HepG2 (cell line): ENCODE measurements around the gene C4orf46. TPM values are rescaled to one million over a fixed set of nuclear protein-coding genes. Genes with fewer than 3 reads are reported as not detected.

Experiments used
- ATAC-seq: fragments of 200-7000 bp; cut with Tn5 transposase; 3 replicates; pipeline ENCODE4 v1.9.1; 2020; ENCODE audit warnings: mild to moderate bottlenecking, moderate library complexity
- BruUV-seq: library from RNA; stranded (reverse); fragments of 400-500 nt; replicated peaks from 2 replicates; lab custom pipeline; 2021; lab: Mats Ljungman, UMichigan
- CTCF ChIA-PET: fragments of 300-600 bp; formaldehyde crosslinking; extraction: SDS; loops from one replicate; lab custom pipeline; 2021; ENCODE audit warnings: low total read pairs, inconsistent platforms, low intra/inter-chr PET ratio; lab: Yijun Ruan, JAX
- POLR2A ChIA-PET: fragments of 350-600 bp; sonication (Branson Sonifier 250); formaldehyde crosslinking; loops from one replicate; lab custom pipeline; 2020; ENCODE audit warnings: antibody characterized with exemption, inconsistent platforms; lab: Yijun Ruan, JAX
- DNase-seq: peaks from one replicate; pipeline ENCODE4 v3.0.0-alpha.2; 2015; ENCODE audit warnings: low spot score
- FAIRE-seq: peaks from 3 replicates; lab custom pipeline; 2011; peaks lifted over from hg19 to GRCh38; lab: Jason Lieb, UNC
- H2AFZ ChIP-seq: one replicate; pipeline ENCODE4 v1.6.1; 2011; ENCODE audit warnings: low read length, inconsistent platforms
- H3K27ac ChIP-seq: fragments of 300-600 bp; 3 replicates; pipeline ENCODE4 v1.8.0; 2011; ENCODE audit warnings: mixed run types, mild to moderate bottlenecking, mixed read lengths, low read length, inconsistent platforms; ENCODE audit not compliant: insufficient read depth; ENCODE audit errors: extremely low read length
- H3K27me3 ChIP-seq, 2 experiments: fragments of 200-600 bp in 1 of 2; 2 replicates in 1 of 2; 3 replicates in 1 of 2; pipeline versions ENCODE4 v1.6.0 to v1.8.0; 2011; ENCODE audit warnings: low read length in 2 of 2, mild to moderate bottlenecking in 2 of 2, moderate library complexity in 2 of 2, inconsistent platforms in 1 of 2; ENCODE audit not compliant: insufficient read depth in 2 of 2, control insufficient read depth in 1 of 2
- H3K36me3 ChIP-seq, 2 experiments: fragments of 200-600 bp in 1 of 2; replicated peaks in 1 of 2; 2 replicates in 1 of 2; 3 replicates in 1 of 2; pipeline versions ENCODE4 v1.5.1 to v1.8.0; 2011; ENCODE audit warnings: low read length in 2 of 2, inconsistent platforms in 1 of 2; ENCODE audit not compliant: insufficient read depth in 2 of 2, control insufficient read depth in 1 of 2
- H3K4me1 ChIP-seq: 2 replicates; pipeline ENCODE4 v1.5.1; 2012; ENCODE audit warnings: low read length, inconsistent platforms; ENCODE audit not compliant: insufficient read depth
- H3K4me2 ChIP-seq: 2 replicates; pipeline ENCODE4 v1.6.0; 2011; ENCODE audit warnings: low read depth, low read length, inconsistent platforms
- H3K4me3 ChIP-seq, 3 experiments: fragments of 200-600 bp in 1 of 3; sonication (generic), shearing (Covaris generic) in 1 of 3; replicated peaks in 1 of 3; 2 replicates each; pipeline ENCODE4 v1.5.1; 2011 to 2016; ENCODE audit warnings: low read length in 3 of 3, inconsistent platforms in 2 of 3, low read depth in 2 of 3, mild to moderate bottlenecking in 2 of 3, control low read depth in 1 of 3, mixed read lengths in 1 of 3; ENCODE audit not compliant: insufficient read depth in 1 of 3
- H3K79me2 ChIP-seq: one replicate; pipeline ENCODE4 v1.6.1; 2011; ENCODE audit warnings: low read length, inconsistent platforms; ENCODE audit not compliant: insufficient read depth
- H3K9ac ChIP-seq: 2 replicates; pipeline ENCODE4 v1.6.0; 2011; ENCODE audit warnings: mild to moderate bottlenecking, low read depth, low read length, inconsistent platforms; ENCODE audit not compliant: insufficient read depth
- H3K9me3 ChIP-seq: 2 replicates; pipeline ENCODE4 v1.5.1; 2012; ENCODE audit warnings: mild to moderate bottlenecking, low read length
- H4K20me1 ChIP-seq: 2 replicates; pipeline ENCODE4 v1.6.0; 2011; ENCODE audit warnings: inconsistent platforms, mild to moderate bottlenecking, low read length, moderate library complexity; ENCODE audit not compliant: insufficient read depth
- ELF3 ChIP-seq: IDR thresholded peaks from 2 replicates; pipeline ENCODE4 v1.6.1; 2016; ENCODE audit warnings: missing genetic modification reagents, missing compliant biosample characterization
- GTF3A ChIP-seq: sonication (generic); formaldehyde crosslinking; conservative IDR thresholded peaks from 2 replicates; pipeline ENCODE4 v1.4.0; 2020; ENCODE audit warnings: mild to moderate bottlenecking, missing genetic modification reagents
- THAP11 ChIP-seq: IDR thresholded peaks from 2 replicates; pipeline ENCODE4 v1.6.1; 2016; ENCODE audit warnings: missing biosample characterization, missing genetic modification reagents
- ZC3H4 ChIP-seq: sonication (generic); formaldehyde crosslinking; IDR thresholded peaks from 2 replicates; pipeline ENCODE4 v1.4.0; 2020; ENCODE audit warnings: missing genetic modification reagents, borderline replicate concordance
- ZFYVE20 ChIP-seq: sonication (generic); formaldehyde crosslinking; IDR thresholded peaks from 2 replicates; pipeline ENCODE4 v1.8.0; 2023; ENCODE audit warnings: low read depth, mild to moderate bottlenecking, moderate library complexity, missing genetic modification reagents, borderline replicate concordance
- ZNF441 ChIP-seq: sonication (generic); formaldehyde crosslinking; IDR thresholded peaks from 2 replicates; pipeline ENCODE4 v1.7.0; 2021; ENCODE audit warnings: missing genetic modification reagents, borderline replicate concordance
- WGBS: methylation state at CpG from one replicate; pipeline ENCODE4 v1.1.6; 2017; ENCODE audit warnings: low lambda C conversion rate; 5-methylcytosine and 5-hydroxymethylcytosine counted together
- in situ Hi-C: cut with HindIII; loops from 2 replicates; pipeline ENCODE4 v1.10.0; 2017; ENCODE audit warnings: low pct_unique_long_range_greater_than_20kb; ENCODE audit not compliant: extremely low pct_ligation_motif_present
- intact Hi-C: fragments of 100-400 bp; cut with micrococcal nuclease; formaldehyde crosslinking; loops from one replicate; pipeline ENCODE4 v1.10.0; 2022; ENCODE audit not compliant: unreplicated experiment
- polyA plus RNA-seq, 8 experiments: library from polyadenylated mRNA; depleted of rRNA in 3 of 8; stranded (reverse) in 7 of 8; unstranded in 1 of 8; fragments of >200 nt; fragmentation: Illumina TruSeq in 4 of 8; extraction: Trizol in 4 of 8; gene quantifications; 2 replicates each; pipeline versions ENCODE4 v1.2.1 to v1.2.3, GENCODE V29; 2011 to 2016; ENCODE audit warnings: low read depth in 4 of 8, missing spikeins in 1 of 8, mixed read lengths in 1 of 8; ENCODE audit not compliant: insufficient read depth in 1 of 8
- total RNA-seq, 5 experiments: library from RNA; depleted of rRNA; stranded (reverse); fragments of >200 nt; fragmentation: Illumina TruSeq; extraction: Trizol; gene quantifications; 2 replicates each; pipeline ENCODE4 v1.2.3, GENCODE V29; 2016; ENCODE audit warnings: low read depth in 1 of 5
- TF ChIP-seq, protein P1 (sequence below): sonication (generic); formaldehyde crosslinking; IDR thresholded peaks from 2 replicates; pipeline ENCODE4 v1.4.0; 2020; ENCODE audit warnings: missing genetic modification reagents
- TF ChIP-seq, protein P2 (sequence below): IDR thresholded peaks from 2 replicates; pipeline ENCODE4 v1.6.1; 2018; ENCODE audit warnings: missing genetic modification reagents, mild to moderate bottlenecking, missing compliant biosample characterization

Gene C4orf46
- total and polyA plus RNA-seq, 2 of the 13 experiments (the other 11 are each of a cell fraction or from before 2014, with no cell fraction given) = 8.5 to 10.4 TPM

GRCh38 chr4:158630893-158631292 is 40.8 kb downstream of the C4orf46 start:
- H3K9ac ChIP-seq = no peak overlapping the region
- no peaks in the 10 kb centered on the region for H3K4me1 ChIP-seq
- in situ Hi-C loops (no loop called here), intact Hi-C loops (no loop called here)
- 0% methylated on average over 1 of the region's 1 CpG for WGBS
- BruUV-seq = no TSS peak
- no peak overlapping the region for H3K27ac ChIP-seq
- ATAC-seq = no peak
- H3K4me3 ChIP-seq = no peak overlapping the region
- H3K27me3 ChIP-seq = no peaks in the 10 kb centered on the region; a peak in 1 of 5 replicates
- no peak overlapping the region for H3K4me2 ChIP-seq
- H2AFZ ChIP-seq = no peak overlapping the region
- no peaks in the 10 kb centered on the region for H3K79me2 ChIP-seq
- H3K9me3 ChIP-seq = no peaks in the 10 kb centered on the region
- no peaks in the 10 kb centered on the region for H3K36me3 ChIP-seq
- FAIRE-seq = no peak
- TF ChIP-seq THAP11 (CRISPR knock-in tag) = no peak
- TF ChIP-seq, protein P1, sequence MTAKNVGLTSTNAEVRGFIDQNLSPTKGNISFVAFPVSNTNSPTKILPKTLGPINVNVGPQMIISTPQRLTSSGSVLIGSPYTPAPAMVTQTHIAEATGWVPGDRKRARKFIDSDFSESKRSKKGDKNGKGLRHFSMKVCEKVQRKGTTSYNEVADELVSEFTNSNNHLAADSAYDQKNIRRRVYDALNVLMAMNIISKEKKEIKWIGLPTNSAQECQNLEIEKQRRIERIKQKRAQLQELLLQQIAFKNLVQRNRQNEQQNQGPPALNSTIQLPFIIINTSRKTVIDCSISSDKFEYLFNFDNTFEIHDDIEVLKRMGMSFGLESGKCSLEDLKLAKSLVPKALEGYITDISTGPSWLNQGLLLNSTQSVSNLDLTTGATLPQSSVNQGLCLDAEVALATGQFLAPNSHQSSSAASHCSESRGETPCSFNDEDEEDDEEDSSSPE (CRISPR knock-in tag) = no peak
- TF ChIP-seq GTF3A = no peak
- TF ChIP-seq ZNF441 (CRISPR knock-in tag) = no peak
- no peak for TF ChIP-seq ZFYVE20
- TF ChIP-seq, protein P2, sequence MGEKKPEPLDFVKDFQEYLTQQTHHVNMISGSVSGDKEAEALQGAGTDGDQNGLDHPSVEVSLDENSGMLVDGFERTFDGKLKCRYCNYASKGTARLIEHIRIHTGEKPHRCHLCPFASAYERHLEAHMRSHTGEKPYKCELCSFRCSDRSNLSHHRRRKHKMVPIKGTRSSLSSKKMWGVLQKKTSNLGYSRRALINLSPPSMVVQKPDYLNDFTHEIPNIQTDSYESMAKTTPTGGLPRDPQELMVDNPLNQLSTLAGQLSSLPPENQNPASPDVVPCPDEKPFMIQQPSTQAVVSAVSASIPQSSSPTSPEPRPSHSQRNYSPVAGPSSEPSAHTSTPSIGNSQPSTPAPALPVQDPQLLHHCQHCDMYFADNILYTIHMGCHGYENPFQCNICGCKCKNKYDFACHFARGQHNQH = no peak
- no peak for TF ChIP-seq ELF3 (CRISPR knock-in tag)
- no peak for TF ChIP-seq ZC3H4
- ChIA-PET CTCF (no interaction called here), POLR2A (no interaction called here)
- DNase-seq = no peak
- H4K20me1 ChIP-seq = no peaks in the 10 kb centered on the region
